IMR-90 (cell line): ENCODE results near the gene TEX264. TPM values are rescaled to one million over a fixed set of nuclear protein-coding genes. Genes with fewer than 3 reads are reported as not detected.

Experiments
- ATAC-seq: fragments of 200-7000 bp; cut with Tn5 transposase; 2 replicates; pipeline ENCODE4 v1.9.1; 2020; ENCODE audit warnings: low read depth, mild to moderate bottlenecking, moderate library complexity
- BruUV-seq: library from RNA; stranded (reverse); fragments of 400-500 nt; replicated peaks from 2 replicates; lab custom pipeline; 2021; lab: Mats Ljungman, UMichigan
- CTCF ChIA-PET: fragments of 300-600 bp; formaldehyde crosslinking; extraction: SDS; loops from one replicate; lab custom pipeline; 2021; ENCODE audit warnings: antibody characterized with exemption; lab: Yijun Ruan, JAX
- POLR2A ChIA-PET: fragments of 300-600 bp; sonication (Branson Sonifier 250); formaldehyde crosslinking; loops from one replicate; lab custom pipeline; 2022; ENCODE audit warnings: antibody characterized with exemption; ENCODE audit not compliant: unreplicated experiment; lab: Charles Lee
- DNase-seq: peaks from one replicate; pipeline ENCODE4 v3.0.0; 2013
- H2AFZ ChIP-seq: replicated peaks from 2 replicates; pipeline ENCODE3; 2013; ENCODE audit warnings: low read length, mild to moderate bottlenecking; ENCODE audit not compliant: poor library complexity
- H2AK5ac ChIP-seq: 2 replicates; pipeline ENCODE4 v1.6.1; 2013; ENCODE audit warnings: low read depth, low read length, inconsistent platforms
- H2AK9ac ChIP-seq: replicated peaks from 2 replicates; pipeline ENCODE3; 2013; ENCODE audit warnings: mild to moderate bottlenecking, low read depth, low read length, moderate library complexity; ENCODE audit not compliant: poor library complexity
- H2BK120ac ChIP-seq: 2 replicates; pipeline ENCODE4 v1.6.1; 2013; ENCODE audit warnings: low read depth, low read length, inconsistent platforms
- H2BK15ac ChIP-seq: 3 replicates; pipeline ENCODE4 v1.6.1; 2013; ENCODE audit warnings: low read depth, low read length, inconsistent platforms
- H2BK20ac ChIP-seq: 2 replicates; pipeline ENCODE4 v1.6.1; 2013; ENCODE audit warnings: low read depth, mild to moderate bottlenecking, inconsistent platforms, low read length, moderate library complexity
- H2BK5ac ChIP-seq: 2 replicates; pipeline ENCODE4 v1.6.1; 2013; ENCODE audit warnings: mild to moderate bottlenecking, low read depth, low read length, inconsistent platforms; ENCODE audit not compliant: poor library complexity, severe bottlenecking
- H3K14ac ChIP-seq: replicated peaks from 2 replicates; pipeline ENCODE4 v1.6.1; 2013; ENCODE audit warnings: low read depth, low read length, inconsistent platforms
- H3K18ac ChIP-seq: 2 replicates; pipeline ENCODE4 v1.6.1; 2013; ENCODE audit warnings: low read depth, low read length, control low read depth
- H3K23ac ChIP-seq: 2 replicates; pipeline ENCODE4 v1.6.1; 2013; ENCODE audit warnings: low read depth, low read length, inconsistent platforms
- H3K27ac ChIP-seq: 2 replicates; pipeline ENCODE4 v1.5.1; 2013; ENCODE audit warnings: mild to moderate bottlenecking, control low read depth, low read length; ENCODE audit not compliant: insufficient read depth
- H3K27me3 ChIP-seq: 2 replicates; pipeline ENCODE4 v1.6.1; 2013; ENCODE audit warnings: low read length; ENCODE audit not compliant: control insufficient read depth, insufficient read depth
- H3K36me3 ChIP-seq: 2 replicates; pipeline ENCODE4 v1.6.1; 2013; ENCODE audit warnings: low read length, mixed read lengths; ENCODE audit not compliant: control insufficient read depth, insufficient read depth
- H3K4ac ChIP-seq: 2 replicates; pipeline ENCODE4 v1.6.1; 2013; ENCODE audit warnings: low read depth, low read length, inconsistent platforms
- H3K4me1 ChIP-seq: 2 replicates; pipeline ENCODE4 v1.6.1; 2013; ENCODE audit warnings: low read length, mixed read lengths; ENCODE audit not compliant: control insufficient read depth, insufficient read depth
- H3K4me2 ChIP-seq: 2 replicates; pipeline ENCODE4 v1.6.1; 2013; ENCODE audit warnings: low read depth, mild to moderate bottlenecking, control low read depth, low read length, moderate library complexity
- H3K4me3 ChIP-seq: 2 replicates; pipeline ENCODE4 v1.5.1; 2013; ENCODE audit warnings: low read depth, mild to moderate bottlenecking, control low read depth, low read length, moderate library complexity; ENCODE audit not compliant: insufficient read depth
- H3K56ac ChIP-seq: 2 replicates; pipeline ENCODE4 v1.6.1; 2013; ENCODE audit warnings: low read length, inconsistent platforms; ENCODE audit not compliant: insufficient read depth; ENCODE audit errors: extremely low read depth
- H3K79me1 ChIP-seq, 2 experiments: 2 replicates each; pipeline ENCODE4 v1.6.1; 2013; ENCODE audit warnings: low read length in 2 of 2, inconsistent platforms in 1 of 2, low read depth in 1 of 2
- H3K9ac ChIP-seq: 2 replicates; pipeline ENCODE4 v1.6.1; 2013; ENCODE audit warnings: low read depth, low read length, control low read depth
- H3K9me1 ChIP-seq: 2 replicates; pipeline ENCODE4 v1.6.1; 2013; ENCODE audit warnings: low read length, inconsistent platforms; ENCODE audit not compliant: insufficient read depth
- H3K9me3 ChIP-seq: 2 replicates; pipeline ENCODE4 v1.6.1; 2013; ENCODE audit warnings: low read length; ENCODE audit not compliant: control insufficient read depth, insufficient read depth
- H4K20me1 ChIP-seq: 2 replicates; pipeline ENCODE4 v1.6.1; 2013; ENCODE audit warnings: low read length, inconsistent platforms; ENCODE audit not compliant: insufficient read depth
- H4K5ac ChIP-seq: 2 replicates; pipeline ENCODE4 v1.6.1; 2013; ENCODE audit warnings: mild to moderate bottlenecking, low read depth, low read length, control low read depth
- H4K8ac ChIP-seq, 2 experiments: 2 replicates each; pipeline ENCODE4 v1.6.1; 2013; ENCODE audit warnings: low read depth in 2 of 2, low read length in 2 of 2, control low read depth in 1 of 2, inconsistent platforms in 1 of 2
- H4K91ac ChIP-seq: 2 replicates; pipeline ENCODE4 v1.6.1; 2013; ENCODE audit warnings: low read depth, low read length, inconsistent platforms; ENCODE audit not compliant: insufficient read depth
- BHLHE40 ChIP-seq: fragments of 150-350 bp; IDR thresholded peaks from 2 replicates; pipeline ENCODE4 v1.6.1; 2016; ENCODE audit warnings: mild to moderate bottlenecking, low read depth, low read length
- CEBPB ChIP-seq: IDR thresholded peaks from 2 replicates; pipeline ENCODE4 v1.6.1; 2012; ENCODE audit warnings: low read depth, low read length, improper control_type of control experiment
- CHD1 ChIP-seq: IDR thresholded peaks from 2 replicates; pipeline ENCODE4 v1.6.1; 2012; ENCODE audit warnings: low read depth, low read length, improper control_type of control experiment
- ELK1 ChIP-seq: fragments of 150-350 bp; IDR thresholded peaks from 2 replicates; pipeline ENCODE4 v1.6.1; 2016; ENCODE audit warnings: low read depth, mild to moderate bottlenecking, low read length, moderate library complexity, borderline replicate concordance
- FOS ChIP-seq: fragments of 150-350 bp; IDR thresholded peaks from 2 replicates; pipeline ENCODE4 v1.6.1; 2016; ENCODE audit warnings: low read depth, low read length
- MAFK ChIP-seq: IDR thresholded peaks from 2 replicates; pipeline ENCODE4 v1.6.1; 2012; ENCODE audit warnings: low read depth, low read length, improper control_type of control experiment
- MAZ ChIP-seq: IDR thresholded peaks from 2 replicates; pipeline ENCODE4 v1.6.1; 2012; ENCODE audit warnings: low read depth, mild to moderate bottlenecking, low read length, improper control_type of control experiment, moderate library complexity, borderline replicate concordance
- MXI1 ChIP-seq: IDR thresholded peaks from 2 replicates; pipeline ENCODE4 v1.6.1; 2012; ENCODE audit warnings: low read depth, mild to moderate bottlenecking, low read length, moderate library complexity, borderline replicate concordance
- NFE2L2 ChIP-seq: fragments of 150-350 bp; IDR thresholded peaks from 2 replicates; pipeline ENCODE4 v1.6.1; 2016; ENCODE audit warnings: low read depth, mild to moderate bottlenecking, low read length
- POLR2A ChIP-seq: IDR thresholded peaks from 2 replicates; pipeline ENCODE4 v1.6.1; 2012; ENCODE audit warnings: mild to moderate bottlenecking, low read depth, low read length
- RAD21 ChIP-seq: IDR thresholded peaks from 2 replicates; pipeline ENCODE4 v1.6.1; 2012; ENCODE audit warnings: low read length, improper control_type of control experiment
- RCOR1 ChIP-seq: IDR thresholded peaks from 2 replicates; pipeline ENCODE4 v1.6.1; 2012; ENCODE audit warnings: mild to moderate bottlenecking, low read length, improper control_type of control experiment; ENCODE audit not compliant: insufficient replicate concordance
- RFX5 ChIP-seq: IDR thresholded peaks from 2 replicates; pipeline ENCODE4 v1.8.0; 2012; ENCODE audit warnings: low read depth, mild to moderate bottlenecking, low read length, moderate library complexity
- SMC3 ChIP-seq: fragments of 150-350 bp; IDR thresholded peaks from 2 replicates; pipeline ENCODE4 v1.6.1; 2016; ENCODE audit warnings: low read depth, mild to moderate bottlenecking, antibody characterized with exemption, low read length, moderate library complexity
- USF2 ChIP-seq: fragments of 150-350 bp; IDR thresholded peaks from 2 replicates; pipeline ENCODE4 v1.6.1; 2017; ENCODE audit warnings: mild to moderate bottlenecking, antibody characterized with exemption, low read length, low read depth
- WGBS, 2 experiments: methylation state at CpG; one replicate each; pipeline versions ENCODE4 v1.1.5 to v1.1.7; 2013; ENCODE audit warnings: missing lambda C conversion rate in 2 of 2; ENCODE audit not compliant: insufficient read length in 1 of 2; ENCODE audit errors: extremely low coverage in 2 of 2; 5-methylcytosine and 5-hydroxymethylcytosine counted together
- dilution Hi-C: fragments of 300-500 bp; cut with HindIII; formaldehyde crosslinking; loops from one replicate; pipeline ENCODE4 v1.14.3; 2018; ENCODE audit warnings: low sequenced_read_pairs; ENCODE audit not compliant: unreplicated experiment
- in situ Hi-C: fragments of 300-500 bp; cut with MboI; formaldehyde crosslinking; loops from 3 replicates; pipeline ENCODE4 v1.14.3; 2019; ENCODE audit warnings: low sequenced_read_pairs, inconsistent platforms, mixed read lengths
- intact Hi-C: fragments of 100-400 bp; cut with micrococcal nuclease; formaldehyde crosslinking; loops from 2 replicates; pipeline ENCODE4 v1.10.0; 2022
- polyA plus RNA-seq, 3 experiments: library from polyadenylated mRNA; depleted of rRNA; stranded (reverse); fragments of >200 nt; gene quantifications; 2 replicates each; pipeline ENCODE4 v1.2.3, GENCODE V29; 2012; ENCODE audit warnings: low replicate concordance in 1 of 3
- total RNA-seq: library from RNA; depleted of rRNA; stranded (reverse); fragments of >200 nt; gene quantifications from 2 replicates; pipeline ENCODE4 v1.2.3, GENCODE V29; 2012

The TEX264 gene
- total and polyA plus RNA-seq, 2 of the 4 experiments (the other 2 are of a cell fraction), result 30.3 to 45.0 TPM

- DNase-seq (no peak), ATAC-seq (no peak)
- intact Hi-C loops, result no loop called here
- H2BK120ac ChIP-seq, result no peak overlapping the region
- no peak overlapping the region for H3K4ac ChIP-seq
- dilution Hi-C loops, result no loop called here
- 60% methylated on average over 1 of the region's 10 CpGs; no CpG with 5 or more reads in 1 of the 2 experiments for WGBS, 2 experiments
- CTCF ChIA-PET, result no interaction called here
- BruUV-seq, result no TSS peak
- POLR2A ChIA-PET, result no interaction called here
- H3K56ac ChIP-seq, result no peak overlapping the region
- H3K9ac ChIP-seq, result no peak overlapping the region
- no peak overlapping the region for H3K23ac ChIP-seq
- TF ChIP-seq BHLHE40 (no peak), CHD1 (no peak), POLR2A (no peak), MAFK (no peak), CEBPB (no peak), MAZ (no peak), FOS (no peak), ELK1 (no peak), MXI1 (no peak), RCOR1 (no peak), RFX5 (no peak), RAD21 (no peak), USF2 (no peak), NFE2L2 (no peak), SMC3 (no peak)
- H3K18ac ChIP-seq, result no peak overlapping the region
- H3K9me1 ChIP-seq, result no peaks in the 10 kb centered on the region; the same call in 1 of the 2 replicates
- in situ Hi-C loops, result no loop called here
- H2AFZ ChIP-seq, result no peak overlapping the region
- H3K4me1 ChIP-seq, result no peaks in the 10 kb centered on the region
- no peak overlapping the region for H4K8ac ChIP-seq
- peaks cover 2% of the 10 kb centered on the region; the same call in 1 of the 2 replicates for H3K27me3 ChIP-seq
- H4K91ac ChIP-seq, result no peak overlapping the region
- no peak overlapping the region for H2AK5ac ChIP-seq
- no peaks in the 10 kb centered on the region for H3K79me1 ChIP-seq
- no peak overlapping the region for H2AK9ac ChIP-seq
- H2BK20ac ChIP-seq, result no peak overlapping the region
- H3K9me3 ChIP-seq, result no peaks in the 10 kb centered on the region
- H2BK5ac ChIP-seq, result no peak overlapping the region
- no peak overlapping the region for H2BK15ac ChIP-seq
- no peak overlapping the region for H4K5ac ChIP-seq
- H3K4me2 ChIP-seq, result no peak overlapping the region
- no peaks in the 10 kb centered on the region for H4K20me1 ChIP-seq
- no peak overlapping the region for H3K4me3 ChIP-seq
- H3K14ac ChIP-seq, result no peak overlapping the region
- no peaks in the 10 kb centered on the region for H3K36me3 ChIP-seq
- no peak overlapping the region for H3K27ac ChIP-seq
Observed at GRCh38 chr3:51717446-51717845, 46.4 kb downstream of the TEX264 start.
